ENCODE data around the gene EEF2.
A peak's percentile ranks its signal among the peaks of the same experiment; 100 is the strongest.

The EEF2 gene

GRCh38 chr19:3987619-3988371 lies 2.5 kb upstream of the EEF2 start:
- intact Hi-C loops (cut with DNase I) = loop anchor here (2.0 kb wide), 2 partner anchors 195 to 217 kb away; partner anchors contain the start of genes ANKRD24 and SIRT6

GRCh38 chr19:3986260-3987041 lies 1.2 kb upstream of the EEF2 start:
- peak in 4 of 10 donors; percentile 58 to 91 (median 62) for DNase-seq
- intact Hi-C loops (cut with DNase I) = loop anchor here (1.0 to 2.0 kb wide), 3 partner anchors 153 to 218 kb away; partner anchors contain the start of genes ANKRD24 and SIRT6

More at GRCh38 chr19:3987619-3988371, 2.5 kb upstream of the EEF2 start:
- peak; percentile 72 to 97 (median 84) for DNase-seq

- no peak for DNase-seq
- intact Hi-C loops (cut with DNase I) = loop anchor here (1.0 to 2.0 kb wide), 4 partner anchors 15 to 219 kb away; partner anchors contain the start of genes ANKRD24, DAPK3 and SIRT6
These were observed 488 bp upstream of the EEF2 start for GRCh38 chr19:3985643-3986259.

- DNase-seq = no peak
- intact Hi-C loops (cut with DNase I) = loop anchor here (2.0 kb wide), 1 partner anchor 14 kb away; the partner anchor contains the start of gene DAPK3
These were observed 717 bp downstream of the EEF2 start for GRCh38 chr19:3984584-3984907.

- DNase-seq = no peak
- intact Hi-C loops (cut with DNase I) = loop anchor here (2.0 kb wide), 1 partner anchor 13 kb away; the partner anchor contains the start of gene DAPK3
These were observed 1.2 kb downstream of the EEF2 start for GRCh38 chr19:3983936-3984583.

GRCh38 chr19:3983542-3983914 lies 1.7 kb downstream of the EEF2 start:
- DNase-seq = no peak
- intact Hi-C loops (cut with DNase I) = no loop called here

GRCh38 chr19:3982701-3983541 lies 2.3 kb downstream of the EEF2 start:
- no peak for DNase-seq
- intact Hi-C loops (cut with DNase I) = no loop called here

- DNase-seq = no peak
These were observed 3.3 kb downstream of the EEF2 start for GRCh38 chr19:3981736-3982681.

GRCh38 chr19:3981373-3981735 lies 3.9 kb downstream of the EEF2 start:
- intact Hi-C loops (cut with DNase I) = no loop called here
- DNase-seq = no peak

More at GRCh38 chr19:3981736-3982681, 3.3 kb downstream of the EEF2 start:
- intact Hi-C loops (cut with DNase I) = no loop called here

- DNase-seq = peak in 1 of 10 donors; percentile 80
- intact Hi-C loops (cut with DNase I) = no loop called here
These were observed 4.7 kb downstream of the EEF2 start for GRCh38 chr19:3980353-3981251.

GRCh38 chr19:3979674-3980352 lies 5.5 kb downstream of the EEF2 start:
- peak in 1 of 10 donors; percentile 81 for DNase-seq
- intact Hi-C loops (cut with DNase I) = no loop called here

- peak in 1 of 10 donors; percentile 81 for DNase-seq
- intact Hi-C loops (cut with DNase I) = no loop called here
These were observed 6.0 kb downstream of the EEF2 start for GRCh38 chr19:3979289-3979673.

- no peak for DNase-seq
- intact Hi-C loops (cut with DNase I) = no loop called here
These were observed 7.1 kb downstream of the EEF2 start for GRCh38 chr19:3978145-3978544.

GRCh38 chr19:3977242-3978143 lies 7.8 kb downstream of the EEF2 start:
- intact Hi-C loops (cut with DNase I) = no loop called here
- peak in 1 of 10 donors; percentile 79 for DNase-seq

GRCh38 chr19:3976495-3977241 lies 8.6 kb downstream of the EEF2 start:
- intact Hi-C loops (cut with DNase I) = no loop called here
- DNase-seq = no peak

Data from posterior cingulate gyrus (tissue), 11 donors.